Natural killer cell (primary cell): ENCODE results near the gene CCDC88C. TPM values are rescaled to one million over a fixed set of nuclear protein-coding genes. Genes with fewer than 3 reads are reported as not detected.
A peak's percentile ranks its signal among the peaks of the same experiment; 100 is the strongest.

Experiments
- ATAC-seq, 3 donors: fragments of 150-1000 bp in 2 of 3; fragments of 200-7000 bp in 1 of 3; cut with Tn5 transposase; 1 replicate in 1 of 3; 2 replicates in 2 of 3; pipeline ENCODE4 v1.10.0; 2021; ENCODE audit warnings: mild to moderate bottlenecking in 2 of 3, moderate library complexity in 2 of 3
- DNase-seq, 2 donors: peaks; one replicate each; pipeline versions ENCODE4 v3.0.0 to v3.0.0-alpha.2; 2013 to 2021; ENCODE audit warnings: mixed read lengths in 1 of 2
- H3K27ac ChIP-seq: one replicate; pipeline ENCODE4 v1.5.1; 2013; ENCODE audit warnings: mild to moderate bottlenecking, low read length
- H3K27me3 ChIP-seq: one replicate; pipeline ENCODE4 v1.6.1; 2013; ENCODE audit warnings: low read length; ENCODE audit not compliant: control insufficient read depth, insufficient read depth
- H3K36me3 ChIP-seq: one replicate; pipeline ENCODE4 v1.6.1; 2013; ENCODE audit warnings: low read length; ENCODE audit not compliant: control insufficient read depth, insufficient read depth
- H3K4me1 ChIP-seq: one replicate; pipeline ENCODE4 v1.6.1; 2013; ENCODE audit warnings: low read length; ENCODE audit not compliant: control insufficient read depth, insufficient read depth
- H3K4me3 ChIP-seq: one replicate; pipeline ENCODE4 v1.5.1; 2013; ENCODE audit warnings: low read length
- H3K9me3 ChIP-seq: one replicate; pipeline ENCODE4 v1.6.1; 2013; ENCODE audit warnings: low read length; ENCODE audit not compliant: control insufficient read depth, insufficient read depth
- H3K27ac Mint-ChIP-seq, 2 donors: one replicate each; pipeline ENCODE4 v1.8.0; 2022; ENCODE audit warnings: mild to moderate bottlenecking in 2 of 2, mixed read lengths in 2 of 2, moderate library complexity in 1 of 2
- H3K27me3 Mint-ChIP-seq, 2 donors: one replicate each; pipeline ENCODE4 v1.8.0; 2022; ENCODE audit warnings: low read depth in 2 of 2, mixed read lengths in 2 of 2
- H3K36me3 Mint-ChIP-seq: one replicate; pipeline ENCODE4 v1.8.0; 2022; ENCODE audit warnings: mixed read lengths
- H3K4me1 Mint-ChIP-seq, 2 donors: one replicate each; pipeline ENCODE4 v1.8.0; 2022; ENCODE audit warnings: mixed read lengths in 2 of 2
- H3K4me3 Mint-ChIP-seq: one replicate; pipeline ENCODE4 v1.8.0; 2022; ENCODE audit warnings: mild to moderate bottlenecking, moderate library complexity, mixed read lengths
- H3K9me3 Mint-ChIP-seq, 2 donors: one replicate each; pipeline ENCODE4 v1.8.0; 2022; ENCODE audit warnings: mixed read lengths in 2 of 2
- CTCF ChIP-seq: fragments of 200-600 bp; IDR thresholded peaks from one replicate; pipeline ENCODE4 v1.8.0; 2022; ENCODE audit warnings: antibody characterized with exemption
- WGBS: methylation state at CpG from one replicate; pipeline ENCODE4 v1.1.7; 2013; ENCODE audit warnings: missing lambda C conversion rate; ENCODE audit not compliant: insufficient coverage; 5-methylcytosine and 5-hydroxymethylcytosine counted together
- intact Hi-C: fragments of 100-400 bp; cut with micrococcal nuclease; formaldehyde crosslinking; loops from one replicate; pipeline ENCODE4 v1.14.2; 2022
- total RNA-seq, 4 donors: library from RNA; stranded (reverse); fragments of 120-200 nt in 1 of 4; gene quantifications; one replicate each; pipeline versions ENCODE4 v1.2.3 to v1.2.4, GENCODE V29; 2013 to 2022

CCDC88C gene
- total RNA-seq, 3 donors from 2014 or later (not counting 1 experiment from before 2014, with no cell fraction given), result 432 to 516 (median 438) TPM

- 43% methylated on average over 7 of the region's 7 CpGs for WGBS
- Histone ChIP-seq H3K36me3 (peaks cover 11% of the 10 kb centered on the region), H3K27ac (peak overlapping the region; percentile 86), H3K4me3 (no peak overlapping the region), H3K4me1 (peaks cover 100% of the 10 kb centered on the region), H3K27me3 (no peaks in the 10 kb centered on the region), H3K9me3 (no peaks in the 10 kb centered on the region)
- peak overlapping the region; percentile 96 to 98 for H3K27ac Mint-ChIP-seq
- intact Hi-C loops, result loop anchor here (2.0 kb wide), 1 partner anchor 50 kb away; no protein-coding TSS in a partner anchor
- H3K36me3 Mint-ChIP-seq, result no peaks in the 10 kb centered on the region
- no peak for DNase-seq
- H3K4me3 Mint-ChIP-seq, result peak overlapping the region; percentile 84
- no peaks in the 10 kb centered on the region for H3K27me3 Mint-ChIP-seq
- no peak for ATAC-seq
- H3K4me1 Mint-ChIP-seq, result peaks cover 94 to 98% of the 10 kb centered on the region in 2 donors
- no peak for TF ChIP-seq CTCF
- no peaks in the 10 kb centered on the region for H3K9me3 Mint-ChIP-seq
Observed at GRCh38 chr14:91374287-91374878, 43.2 kb downstream of the CCDC88C start.

- no peaks in the 10 kb centered on the region for H3K27me3 ChIP-seq
- peaks cover 6% of the 10 kb centered on the region for H3K36me3 ChIP-seq
- Mint-ChIP-seq H3K27me3 (no peaks in the 10 kb centered on the region), H3K4me1 (peaks cover 94 to 98% of the 10 kb centered on the region in 2 donors), H3K9me3 (no peaks in the 10 kb centered on the region), H3K4me3 (peak overlapping the region; percentile 84), H3K27ac (peak overlapping the region; percentile 96 to 98), H3K36me3 (no peaks in the 10 kb centered on the region)
- TF ChIP-seq CTCF, result no peak
- H3K9me3 ChIP-seq, result no peaks in the 10 kb centered on the region
- peaks cover 100% of the 10 kb centered on the region for H3K4me1 ChIP-seq
- peak overlapping the region; percentile 86 for H3K27ac ChIP-seq
- H3K4me3 ChIP-seq, result no peak overlapping the region
- WGBS, result 7% methylated on average over 11 of the region's 11 CpGs
- peak; percentile 45 to 65 (median 46) for ATAC-seq
- intact Hi-C loops, result loop anchor here (1.0 to 2.0 kb wide), 4 partner anchors 8 to 49 kb away; no protein-coding TSS in a partner anchor
- DNase-seq, result peak; percentile 52 to 82
Observed at GRCh38 chr14:91373591-91374254, 43.9 kb downstream of the CCDC88C start.

GRCh38 chr14:91372671-91373495 is 44.7 kb downstream of the CCDC88C start:
- Mint-ChIP-seq H3K27ac (peak overlapping the region; percentile 96 to 98), H3K27me3 (no peaks in the 10 kb centered on the region), H3K4me1 (peaks cover 94 to 97% of the 10 kb centered on the region in 2 donors), H3K36me3 (no peaks in the 10 kb centered on the region), H3K9me3 (no peaks in the 10 kb centered on the region), H3K4me3 (peak overlapping the region; percentile 84)
- intact Hi-C loops, result loop anchor here (1.0 kb wide), 3 partner anchors 8 to 43 kb away; no protein-coding TSS in a partner anchor
- Histone ChIP-seq H3K4me1 (peaks cover 98% of the 10 kb centered on the region), H3K4me3 (peak overlapping the region; percentile 8), H3K36me3 (peaks cover 5% of the 10 kb centered on the region), H3K27ac (peak overlapping the region; percentile 86), H3K27me3 (no peaks in the 10 kb centered on the region), H3K9me3 (no peaks in the 10 kb centered on the region)
- no peak for TF ChIP-seq CTCF
- DNase-seq, result peak; percentile 48 to 75
- ATAC-seq, result peak; percentile 7 to 52 (median 13)
- WGBS, result 1% methylated on average over 17 of the region's 17 CpGs
